ENCODE data around the gene UQCC3. TPM values are rescaled to one million over a fixed set of nuclear protein-coding genes. Genes with fewer than 3 reads are reported as not detected.
A peak's percentile ranks its signal among the peaks of the same experiment; 100 is the strongest.

UQCC3 gene
- total RNA-seq, 1 donor from 2014 or later = 15.0 TPM

DNA sequence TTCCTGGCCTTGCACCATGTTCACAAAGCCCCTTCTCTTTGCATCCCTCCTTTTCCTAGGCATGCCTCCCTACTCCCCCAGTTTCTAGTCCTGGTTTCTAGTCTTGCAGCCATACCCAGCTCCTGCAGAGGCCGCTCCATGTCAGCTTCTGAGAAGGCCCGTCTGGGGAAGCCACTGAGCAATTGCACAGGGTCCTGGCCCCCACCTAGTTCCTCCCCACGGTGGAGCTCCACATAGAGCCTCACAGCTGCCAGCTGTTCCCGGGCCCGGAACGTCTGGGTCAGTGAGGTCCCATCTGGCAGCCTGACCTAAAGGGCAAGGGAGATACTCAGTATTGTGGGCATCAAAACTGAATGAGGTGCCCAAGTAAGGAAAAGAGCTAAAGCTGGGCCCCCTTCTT, 5.2 kb downstream of the UQCC3 start:
- H3K4me1 Mint-ChIP-seq = peaks cover 45% of the 10 kb centered on the region
- no peak for DNase-seq (ENCODE audit: low read depth, low spot score)
- H3K27me3 Mint-ChIP-seq (ENCODE audit: low read depth) = no peaks in the 10 kb centered on the region
- TF ChIP-seq, protein P1, sequence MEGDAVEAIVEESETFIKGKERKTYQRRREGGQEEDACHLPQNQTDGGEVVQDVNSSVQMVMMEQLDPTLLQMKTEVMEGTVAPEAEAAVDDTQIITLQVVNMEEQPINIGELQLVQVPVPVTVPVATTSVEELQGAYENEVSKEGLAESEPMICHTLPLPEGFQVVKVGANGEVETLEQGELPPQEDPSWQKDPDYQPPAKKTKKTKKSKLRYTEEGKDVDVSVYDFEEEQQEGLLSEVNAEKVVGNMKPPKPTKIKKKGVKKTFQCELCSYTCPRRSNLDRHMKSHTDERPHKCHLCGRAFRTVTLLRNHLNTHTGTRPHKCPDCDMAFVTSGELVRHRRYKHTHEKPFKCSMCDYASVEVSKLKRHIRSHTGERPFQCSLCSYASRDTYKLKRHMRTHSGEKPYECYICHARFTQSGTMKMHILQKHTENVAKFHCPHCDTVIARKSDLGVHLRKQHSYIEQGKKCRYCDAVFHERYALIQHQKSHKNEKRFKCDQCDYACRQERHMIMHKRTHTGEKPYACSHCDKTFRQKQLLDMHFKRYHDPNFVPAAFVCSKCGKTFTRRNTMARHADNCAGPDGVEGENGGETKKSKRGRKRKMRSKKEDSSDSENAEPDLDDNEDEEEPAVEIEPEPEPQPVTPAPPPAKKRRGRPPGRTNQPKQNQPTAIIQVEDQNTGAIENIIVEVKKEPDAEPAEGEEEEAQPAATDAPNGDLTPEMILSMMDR (conservative IDR thresholded peaks at IDR 0.05) = no peak
- H3K9me3 Mint-ChIP-seq = no peaks in the 10 kb centered on the region
- no peak overlapping the region for H3K27ac Mint-ChIP-seq (ENCODE audit: unreplicated experiment)
- H3K4me3 Mint-ChIP-seq = peak overlapping the region; percentile 92
- peaks cover 5% of the 10 kb centered on the region for H3K36me3 Mint-ChIP-seq (ENCODE audit: low read depth)

GRCh38 chr11:62677156-62677555, 5.7 kb downstream of the UQCC3 start:
- Mint-ChIP-seq H3K9me3 (no peaks in the 10 kb centered on the region), H3K36me3 (ENCODE audit: low read depth) (peaks cover 5% of the 10 kb centered on the region), H3K27me3 (ENCODE audit: low read depth) (no peaks in the 10 kb centered on the region), H3K27ac (ENCODE audit: unreplicated experiment) (peak overlapping the region; percentile 5), H3K4me3 (peak overlapping the region; percentile 92), H3K4me1 (peaks cover 41% of the 10 kb centered on the region)
- DNase-seq (ENCODE audit: low read depth, low spot score) = no peak
- TF ChIP-seq, protein P1 (conservative IDR thresholded peaks at IDR 0.05) = no peak

- H3K27ac Mint-ChIP-seq (ENCODE audit: unreplicated experiment) = peak overlapping the region; percentile 5
- peaks cover 36% of the 10 kb centered on the region for H3K4me1 Mint-ChIP-seq
- DNase-seq (ENCODE audit: low read depth, low spot score) = no peak
- TF ChIP-seq, protein P1 (conservative IDR thresholded peaks at IDR 0.05) = no peak
- H3K4me3 Mint-ChIP-seq = peak overlapping the region; percentile 92
- peaks cover 5% of the 10 kb centered on the region for H3K36me3 Mint-ChIP-seq (ENCODE audit: low read depth)
- no peaks in the 10 kb centered on the region for H3K9me3 Mint-ChIP-seq
- no peaks in the 10 kb centered on the region for H3K27me3 Mint-ChIP-seq (ENCODE audit: low read depth)
Measured at GRCh38 chr11:62677714-62678113, 6.2 kb downstream of the UQCC3 start.

DNA sequence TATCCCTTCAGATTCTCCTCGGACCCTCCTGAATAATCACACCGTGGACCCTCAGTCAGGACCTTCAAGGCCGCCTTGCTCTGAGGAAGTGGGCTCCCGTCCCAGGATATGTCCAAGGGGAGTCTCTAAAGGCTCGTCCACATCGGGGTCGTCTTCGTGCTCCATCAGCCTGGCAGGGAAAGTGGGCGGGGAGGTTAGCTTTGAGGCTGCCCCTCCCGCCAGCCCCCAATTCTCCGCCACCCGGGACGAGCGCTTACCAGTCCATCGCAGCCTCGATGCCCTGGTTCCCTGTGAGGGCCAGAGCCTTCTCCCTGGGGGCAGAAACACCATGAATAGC, 6.9 kb downstream of the UQCC3 start:
- DNase-seq (ENCODE audit: low read depth, low spot score) = no peak
- H3K36me3 Mint-ChIP-seq (ENCODE audit: low read depth) = peaks cover 5% of the 10 kb centered on the region
- peak overlapping the region; percentile 92 for H3K4me3 Mint-ChIP-seq
- no peaks in the 10 kb centered on the region for H3K27me3 Mint-ChIP-seq (ENCODE audit: low read depth)
- TF ChIP-seq, protein P1 (conservative IDR thresholded peaks at IDR 0.05) = no peak
- no peaks in the 10 kb centered on the region for H3K9me3 Mint-ChIP-seq
- H3K27ac Mint-ChIP-seq (ENCODE audit: unreplicated experiment) = peak overlapping the region; percentile 90
- peaks cover 32% of the 10 kb centered on the region for H3K4me1 Mint-ChIP-seq

GRCh38 chr11:62678770-62679696, 7.6 kb downstream of the UQCC3 start, which contains the start of gene UBXN1:
Gene UBXN1 (minus strand): TSS chr11:62679073. CDS start chr11:62678923, 150 bp downstream.
- H3K4me1 Mint-ChIP-seq = peaks cover 32% of the 10 kb centered on the region
- TF ChIP-seq, protein P1 (conservative IDR thresholded peaks at IDR 0.05) = no peak
- H3K9me3 Mint-ChIP-seq = no peaks in the 10 kb centered on the region
- peak within 1 kb of the TSS; percentile 92 for H3K4me3 Mint-ChIP-seq
- no peaks in the 10 kb centered on the region for H3K27me3 Mint-ChIP-seq (ENCODE audit: low read depth)
- peak within 1 kb of the TSS; percentile 90 for H3K27ac Mint-ChIP-seq (ENCODE audit: unreplicated experiment)
- DNase-seq (ENCODE audit: low read depth, low spot score) = peak; percentile 71
- peaks cover 5% of the 10 kb centered on the region for H3K36me3 Mint-ChIP-seq (ENCODE audit: low read depth)

Data from neural crest cell (in vitro differentiated cells).